ENCODE measurements around the gene PECR.

PECR gene

DNA sequence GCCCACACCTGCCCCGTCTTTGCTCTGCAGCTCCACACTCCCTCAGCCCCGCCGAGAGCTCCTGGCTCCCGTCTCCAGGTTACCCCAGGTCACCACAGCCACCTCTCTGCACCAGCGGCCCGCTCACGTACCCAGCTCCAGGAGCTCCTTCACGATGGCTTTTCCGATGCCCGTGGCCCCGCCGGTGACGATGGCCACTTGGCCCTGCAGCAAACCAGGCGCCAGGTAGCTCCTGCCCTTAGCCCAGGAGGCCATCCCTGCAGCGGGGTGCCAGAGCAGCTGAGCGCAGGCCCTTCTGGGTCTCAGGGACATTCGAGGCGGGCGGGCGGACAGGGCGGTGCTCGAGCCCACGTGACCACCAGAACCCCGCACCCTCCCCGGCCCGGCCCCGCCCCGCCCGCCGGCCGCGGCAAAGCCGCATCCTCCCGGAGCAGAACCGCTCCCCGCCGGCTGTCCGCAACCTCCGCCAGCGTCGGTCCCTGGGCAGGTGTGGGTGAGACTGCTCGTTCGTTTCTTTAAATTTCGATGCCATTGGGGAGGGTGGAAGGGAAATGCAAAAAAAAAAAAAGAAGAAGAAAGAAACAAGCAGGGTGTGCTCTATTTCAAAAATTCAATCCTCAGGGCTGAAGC, at the start of gene PECR, which contains the start of gene TMEM169:
Gene PECR (minus strand): TSS at position 323 of the 630 bp plus-strand sequence. CDS start 68 bp downstream, at position 255.
Gene TMEM169 (plus strand): TSS at position 433 of the 630 bp plus-strand sequence. CDS start 14,045 bp downstream, outside the sequence.
- peak; percentile 92 for DNase-seq (ENCODE audit: low spot score)
- peak; percentile 77 for FAIRE-seq

DNA sequence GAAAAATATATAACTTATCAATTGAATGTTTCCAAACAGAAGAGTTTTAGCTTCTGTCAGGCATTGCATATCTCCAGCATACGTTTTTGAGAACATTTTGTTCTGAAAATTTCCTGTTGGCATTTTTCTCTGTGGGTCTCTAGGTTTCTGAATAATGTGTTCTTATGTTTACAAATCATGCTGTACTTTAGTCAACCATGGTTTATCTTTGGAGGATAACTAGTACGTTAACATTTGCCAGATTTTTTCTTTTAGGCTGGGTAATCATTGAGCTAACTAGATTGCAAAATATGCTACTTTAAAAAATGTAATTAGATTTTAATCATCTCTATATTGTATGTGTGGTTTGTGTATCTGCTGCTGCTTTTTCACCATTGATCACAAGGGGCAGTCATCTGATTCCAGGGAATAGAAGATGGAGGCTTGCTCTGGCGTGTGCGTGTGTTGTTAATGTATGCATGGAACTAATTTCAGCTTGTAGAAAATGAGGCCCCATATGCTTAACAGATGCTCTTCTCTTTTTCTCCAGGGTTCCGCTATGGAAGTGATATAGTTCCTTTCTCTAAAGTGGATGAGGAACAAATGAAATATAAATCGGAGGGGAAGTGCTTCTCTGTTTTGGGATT, 48.9 kb upstream of the PECR start:
- FAIRE-seq: no peak

DNA sequence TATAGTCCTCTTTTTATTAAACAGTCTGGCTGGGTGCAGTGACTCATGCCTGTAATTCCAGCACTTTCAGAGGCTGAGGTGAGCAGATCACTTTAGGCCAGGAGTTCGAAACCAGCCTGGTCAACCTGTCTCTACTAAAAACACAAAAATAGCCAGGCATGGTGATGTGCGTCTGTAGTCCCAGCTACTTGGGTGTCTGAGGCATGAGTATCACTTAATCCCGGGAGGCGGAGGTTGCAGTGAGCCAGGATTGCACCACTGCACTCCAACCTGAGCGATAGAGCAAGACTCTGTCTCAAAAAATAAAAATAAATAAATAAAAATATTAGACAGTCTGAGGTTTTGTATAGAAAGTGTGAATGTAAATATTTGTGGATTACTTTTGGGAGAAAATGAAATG, 45.3 kb upstream of the PECR start:
- no peak for FAIRE-seq

More for the DNA sequence above, 48.9 kb upstream of the PECR start:
- DNase-seq (ENCODE audit: low spot score): no peak

DNA sequence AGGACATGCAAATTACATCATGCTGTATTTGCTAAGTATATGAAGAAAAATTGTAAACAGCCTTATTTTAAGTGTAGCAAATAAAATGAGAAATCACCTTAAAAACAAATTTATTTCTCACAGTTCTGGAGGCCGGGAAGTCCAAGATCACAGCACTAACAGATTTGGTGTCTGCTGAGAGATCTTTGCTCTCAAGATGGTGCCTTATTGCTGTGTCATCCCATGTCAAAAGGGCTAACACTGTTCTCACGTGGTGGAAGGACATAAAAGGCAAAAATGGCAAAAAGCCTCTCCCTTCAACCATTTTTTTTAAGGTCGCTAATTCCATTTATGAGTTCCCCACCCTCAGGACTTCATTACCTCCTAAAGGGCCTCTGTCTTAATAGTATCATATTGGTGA, 39.6 kb upstream of the PECR start:
- DNase-seq (ENCODE audit: low spot score) (no peak), FAIRE-seq (no peak)

More for the DNA sequence above, 45.3 kb upstream of the PECR start:
- DNase-seq (ENCODE audit: low spot score): no peak

DNA sequence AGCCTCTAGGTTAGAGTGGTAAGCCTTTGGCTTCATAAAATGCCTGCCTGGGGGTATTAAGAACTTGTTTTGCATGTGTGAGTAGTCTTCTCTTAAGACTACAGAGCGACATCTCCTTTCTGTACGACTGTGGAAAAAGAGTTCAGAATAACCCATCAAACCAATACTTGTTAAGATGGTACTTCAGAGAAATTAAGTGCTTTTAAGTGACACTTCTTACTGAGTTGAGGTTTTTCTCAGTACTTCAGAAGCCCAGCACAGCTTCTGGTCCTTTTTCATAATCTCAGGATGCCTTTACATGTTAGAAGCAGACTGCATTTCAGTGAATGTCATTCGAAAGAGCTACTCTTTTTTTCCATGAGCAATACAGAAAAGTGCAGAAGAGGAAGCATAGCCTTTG, 38.4 kb upstream of the PECR start:
- no peak for DNase-seq (ENCODE audit: low spot score)
- FAIRE-seq: no peak

DNA sequence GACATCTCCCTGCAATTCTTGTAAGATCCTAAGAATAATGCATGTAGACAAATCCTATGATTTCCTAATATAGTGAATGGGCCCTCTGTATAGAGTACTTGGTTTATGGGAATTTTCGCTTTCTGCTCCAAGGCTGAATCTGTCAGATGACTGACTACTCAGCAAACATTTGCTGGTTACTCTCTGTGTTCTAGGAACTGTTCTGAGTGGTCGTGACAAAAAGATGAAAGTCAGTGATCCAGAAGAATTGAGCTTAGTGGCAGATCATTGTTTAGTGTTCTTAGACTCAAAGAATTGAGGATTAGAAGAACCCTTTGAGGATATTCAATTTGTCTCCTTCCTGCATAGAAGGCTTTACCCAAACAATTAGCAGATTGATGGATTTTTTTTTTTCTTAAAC, 37.5 kb upstream of the PECR start:
- DNase-seq (ENCODE audit: low spot score) (no peak), FAIRE-seq (no peak)

DNA sequence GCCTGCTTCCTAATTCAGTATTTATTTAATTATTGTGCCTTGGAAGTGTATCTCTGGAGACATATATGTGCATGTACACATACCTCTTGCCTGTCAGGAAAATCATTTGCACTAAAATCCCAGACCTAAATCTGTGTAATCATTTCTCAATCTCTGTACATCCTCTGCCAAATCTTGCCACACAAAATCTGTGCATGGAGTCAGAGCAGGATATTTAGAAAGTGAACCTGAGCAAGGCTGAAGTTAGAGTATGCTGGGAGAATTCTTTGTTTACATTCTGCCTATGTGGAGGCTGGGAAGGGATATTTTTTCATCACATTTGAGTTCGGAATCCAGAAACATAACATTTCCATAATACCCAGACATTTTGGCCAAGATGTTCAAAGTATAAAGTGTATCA, 36.9 kb upstream of the PECR start:
- DNase-seq (ENCODE audit: low spot score): no peak
- FAIRE-seq: no peak

DNA sequence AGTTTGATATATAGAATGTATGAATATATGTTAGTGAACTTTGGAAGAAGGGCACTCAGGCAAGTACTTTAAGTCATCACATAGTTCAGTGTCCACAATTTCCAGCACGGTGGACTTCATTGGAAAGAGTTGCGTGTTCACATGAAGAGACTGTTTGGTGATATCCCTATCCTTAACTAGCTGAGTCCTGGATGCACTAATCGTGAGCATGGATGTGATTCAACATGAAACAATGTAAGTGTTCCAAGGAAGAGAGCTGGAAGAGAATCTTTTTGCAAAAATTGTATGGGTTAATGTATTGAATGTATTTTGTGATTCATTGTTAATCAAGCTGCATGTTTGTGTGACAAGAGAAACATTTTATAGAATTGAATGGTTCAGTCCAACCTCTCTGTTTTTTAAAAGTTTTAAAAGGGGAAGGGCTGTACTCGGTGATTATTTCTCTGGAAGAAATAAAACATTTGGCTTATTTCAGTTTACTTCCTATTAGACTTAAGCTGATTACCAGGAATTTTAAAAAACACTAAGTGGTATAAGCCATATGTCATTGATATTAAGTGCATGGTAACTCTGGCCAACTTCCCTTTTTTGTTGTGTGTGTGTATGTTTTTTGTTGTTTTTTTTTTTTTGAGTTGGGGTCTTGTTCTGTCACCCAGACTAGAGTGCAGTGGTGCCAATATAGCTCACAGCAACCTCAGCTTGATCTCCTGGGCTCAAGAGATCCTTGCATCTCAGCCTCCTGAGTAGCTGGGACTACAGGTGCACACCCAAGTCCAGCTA, 36.1 kb upstream of the PECR start:
- FAIRE-seq (no peak), DNase-seq (ENCODE audit: low spot score) (no peak)

DNA sequence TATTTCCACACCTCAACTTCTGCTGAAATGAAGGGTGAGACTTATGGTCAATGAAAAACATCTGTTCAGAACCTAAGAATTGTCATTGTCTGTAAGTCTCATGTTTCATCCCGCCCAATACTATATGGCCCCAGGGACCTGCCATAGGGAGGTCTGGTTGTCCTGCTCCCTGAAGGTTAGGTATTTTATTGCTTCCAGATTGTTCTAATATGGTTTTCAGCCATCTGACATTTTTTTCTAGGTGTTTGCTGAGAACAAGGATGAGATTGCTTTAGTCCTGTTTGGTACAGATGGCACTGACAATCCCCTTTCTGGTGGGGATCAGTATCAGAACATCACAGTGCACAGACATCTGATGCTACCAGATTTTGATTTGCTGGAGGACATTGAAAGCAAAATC, 34.8 kb upstream of the PECR start:
- DNase-seq (ENCODE audit: low spot score) (no peak), FAIRE-seq (no peak)

DNA sequence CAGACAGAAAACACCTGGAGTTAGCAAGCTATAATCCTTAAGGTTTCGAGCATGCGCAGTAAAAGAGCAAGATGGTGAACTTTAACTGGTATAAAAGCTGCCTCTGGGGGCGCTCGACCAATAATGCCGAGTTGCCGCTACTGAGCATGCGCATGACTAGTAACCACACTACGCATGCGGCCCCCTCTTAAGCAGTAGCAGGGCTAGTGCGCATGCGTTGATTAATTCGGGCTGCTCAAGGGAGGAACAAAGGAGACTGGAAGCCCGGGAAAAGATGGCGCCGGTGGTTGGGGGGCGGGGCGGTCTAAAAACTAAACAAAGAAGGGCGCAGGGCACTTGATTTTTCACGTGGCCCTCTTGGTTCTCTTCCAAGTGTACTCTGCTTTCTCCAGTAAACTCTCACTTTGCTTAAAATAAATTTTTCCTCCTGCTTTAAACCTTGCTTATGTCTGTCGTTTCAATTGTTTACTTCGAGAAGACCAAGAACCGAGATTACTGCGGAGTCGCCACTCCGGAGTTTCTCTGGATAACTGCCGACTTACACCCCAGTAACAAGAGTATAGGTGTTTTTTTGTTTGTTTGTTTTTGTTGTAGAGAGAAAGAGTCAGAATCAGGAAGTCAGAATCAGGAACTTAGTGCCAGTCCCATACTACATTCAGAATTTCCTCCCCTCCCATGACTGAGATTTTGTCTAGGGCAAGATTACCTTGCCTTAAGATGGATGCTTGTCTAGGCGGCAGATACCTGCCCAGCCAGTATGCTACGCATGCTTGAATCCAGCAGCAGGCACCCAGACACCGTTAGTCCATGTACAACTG, 33.3 kb upstream of the PECR start:
- FAIRE-seq (no peak), DNase-seq (ENCODE audit: low spot score) (peak; percentile 98)

DNA sequence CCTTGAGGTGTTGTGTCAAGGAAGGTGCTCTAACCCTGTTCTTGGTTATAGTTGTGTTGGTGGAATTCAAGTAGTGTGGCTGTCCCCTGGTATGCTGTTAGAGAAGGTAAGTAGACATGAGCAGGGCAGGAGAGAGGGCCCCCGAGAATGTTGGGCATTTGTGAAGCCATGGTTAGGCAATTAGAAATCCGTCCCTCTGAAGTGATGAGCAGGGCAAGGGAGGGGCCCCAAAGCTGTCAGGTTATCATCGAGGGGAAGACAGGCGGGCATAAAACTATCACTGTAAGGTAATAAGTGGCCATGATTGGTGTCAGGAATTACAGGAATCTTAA, 32.7 kb upstream of the PECR start:
- DNase-seq (ENCODE audit: low spot score) (no peak), FAIRE-seq (no peak)

DNA sequence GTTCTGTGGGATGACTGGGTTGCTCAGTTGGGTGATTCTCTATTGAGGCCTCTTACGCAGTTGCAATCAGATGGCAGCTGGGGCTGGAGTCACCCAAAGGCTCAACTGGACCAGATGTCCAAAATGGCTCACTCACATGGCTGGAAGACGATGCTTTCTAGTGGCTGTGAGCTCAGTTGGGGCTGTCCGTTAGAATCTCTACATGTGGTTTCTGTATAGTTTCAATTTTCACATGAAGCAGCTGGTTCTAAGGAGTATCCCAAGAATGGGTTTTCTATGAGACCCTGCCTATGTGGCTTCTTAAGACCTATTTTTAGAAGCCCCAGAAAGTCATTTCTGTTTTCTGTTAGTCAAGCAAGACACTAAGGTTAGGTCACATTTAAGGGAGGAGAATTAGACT, 32.0 kb upstream of the PECR start:
- no peak for DNase-seq (ENCODE audit: low spot score)
- FAIRE-seq: no peak

DNA sequence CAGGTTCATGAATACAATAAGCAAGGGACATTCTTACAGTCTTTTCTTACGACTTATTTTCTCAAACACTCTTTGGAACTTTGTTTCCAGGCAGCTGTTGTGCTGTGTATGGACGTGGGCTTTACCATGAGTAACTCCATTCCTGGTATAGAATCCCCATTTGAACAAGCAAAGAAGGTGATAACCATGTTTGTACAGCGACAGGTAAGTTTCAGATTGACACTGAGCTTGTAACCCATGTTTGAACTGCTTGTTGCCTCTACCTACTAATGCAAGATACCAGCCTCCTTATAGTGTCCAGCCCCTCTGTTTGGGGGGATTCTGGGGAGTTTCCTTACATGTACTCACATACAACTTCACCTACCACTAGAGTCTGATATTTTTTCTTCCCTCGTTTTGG, 31.3 kb upstream of the PECR start:
- FAIRE-seq (no peak), DNase-seq (ENCODE audit: low spot score) (no peak)

DNA sequence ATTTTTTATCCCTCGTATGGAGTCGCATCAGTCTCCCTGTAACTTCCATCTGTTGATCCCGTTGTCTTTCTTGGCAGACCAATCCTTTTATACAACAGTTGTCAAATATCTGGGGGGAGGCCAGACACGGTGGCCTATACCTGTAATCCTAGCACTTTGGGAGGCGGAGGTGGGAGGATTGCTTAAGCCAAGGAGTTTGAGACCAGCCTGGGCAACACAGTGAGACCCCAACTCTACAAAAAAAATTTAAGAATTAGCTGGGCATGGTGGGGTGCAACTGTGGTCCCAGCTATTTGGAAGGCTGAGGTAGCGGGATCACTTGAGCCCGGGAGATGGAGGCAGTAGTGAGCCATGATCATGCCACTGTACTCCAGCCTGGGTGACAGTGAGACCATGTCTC, 29.5 kb upstream of the PECR start:
- no peak for DNase-seq (ENCODE audit: low spot score)
- no peak for FAIRE-seq

DNA sequence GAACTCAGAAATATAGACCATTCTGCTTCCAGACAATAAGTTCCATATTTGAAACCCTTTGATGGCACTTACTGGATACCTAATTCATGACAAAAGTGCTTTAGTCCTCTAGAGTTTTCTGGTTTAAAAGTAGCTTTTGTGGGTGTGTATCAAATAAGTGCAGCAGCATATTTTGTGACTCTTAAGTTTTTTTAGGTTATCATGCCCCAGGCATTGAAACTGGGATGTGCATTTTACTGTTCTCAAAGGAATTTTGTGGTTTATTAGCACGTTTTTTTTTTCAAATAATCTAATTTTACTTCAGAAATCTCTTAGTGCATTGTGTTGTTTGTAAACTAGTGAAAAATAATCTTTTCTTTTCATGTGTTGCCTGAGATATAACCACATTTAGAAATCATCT, 29.0 kb upstream of the PECR start:
- no peak for FAIRE-seq

DNA sequence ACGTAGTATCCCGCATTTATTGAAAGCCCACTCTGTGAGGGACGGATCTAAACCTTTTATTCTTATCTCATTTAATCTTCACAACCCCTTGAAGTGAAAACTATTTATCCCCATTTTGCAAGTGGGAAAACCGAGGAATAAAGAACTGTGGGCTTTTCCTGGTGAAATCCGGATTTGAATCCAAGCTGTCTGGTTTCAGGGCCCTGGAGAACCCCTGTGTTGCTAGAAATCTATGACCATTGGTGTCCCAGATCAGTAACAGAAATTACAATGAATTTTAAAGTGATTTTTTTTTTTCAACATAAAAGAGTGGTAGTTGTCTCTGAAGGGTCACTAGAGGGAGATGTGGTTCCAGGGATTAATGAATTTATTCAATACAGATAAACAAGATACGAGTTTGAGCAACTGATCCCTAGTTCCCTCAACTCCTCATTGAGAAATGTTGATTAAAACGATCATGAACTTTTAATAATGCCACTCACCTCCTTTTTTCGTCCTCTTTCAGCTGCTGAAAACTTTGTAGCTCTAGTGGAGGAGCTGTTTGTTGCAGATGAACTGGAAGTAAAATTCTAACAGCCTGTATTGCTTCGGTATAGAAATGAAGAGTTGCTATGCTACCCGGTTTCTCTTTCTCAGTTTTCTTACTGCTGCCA, 28.5 kb upstream of the PECR start:
- DNase-seq (ENCODE audit: low spot score): peak; percentile 18
- FAIRE-seq: no peak

More for the DNA sequence above, 29.0 kb upstream of the PECR start:
- no peak for DNase-seq (ENCODE audit: low spot score)

DNA sequence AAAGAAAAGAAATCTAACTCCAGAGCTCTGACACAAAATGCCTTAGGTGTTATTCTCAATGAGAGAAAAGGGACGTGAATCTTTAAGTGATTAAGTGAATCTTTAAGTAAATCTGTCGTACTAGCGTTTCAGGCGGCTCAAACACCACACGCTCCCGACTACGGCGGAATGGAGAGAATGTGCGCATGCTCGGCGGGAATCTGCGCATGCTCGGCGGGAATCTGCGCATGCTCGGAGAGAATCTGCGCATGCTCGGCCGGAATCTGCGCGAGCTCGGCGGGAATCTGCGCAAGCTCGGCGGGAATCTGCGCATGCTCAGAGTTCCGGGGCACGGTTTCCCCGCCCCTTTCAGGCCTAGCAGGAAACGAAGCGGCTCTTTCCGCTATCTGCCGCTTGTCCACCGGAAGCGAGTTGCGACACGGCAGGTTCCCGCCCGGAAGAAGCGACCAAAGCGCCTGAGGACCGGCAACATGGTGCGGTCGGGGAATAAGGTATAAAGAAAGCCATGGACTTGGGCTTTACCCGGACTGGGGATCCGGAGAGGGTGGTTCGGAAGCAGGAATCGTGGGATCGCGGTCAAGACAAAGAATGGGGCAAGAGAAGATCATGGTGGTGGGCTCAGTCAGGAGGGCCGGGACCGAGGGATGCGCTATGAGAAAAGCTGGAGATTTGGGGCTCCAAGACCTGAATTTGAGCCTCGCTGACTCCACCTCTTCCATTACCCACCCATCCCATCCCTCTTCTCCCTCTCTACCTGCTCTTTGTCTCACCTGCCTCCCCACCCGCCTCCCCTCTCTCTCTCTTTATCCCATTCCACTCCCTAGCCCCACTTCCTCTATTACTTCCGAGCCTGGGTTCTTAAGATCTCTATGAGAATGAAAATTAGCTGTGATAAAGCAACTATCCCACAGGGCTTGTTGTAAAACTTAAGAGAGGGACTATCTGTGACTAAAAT, 27.6 kb upstream of the PECR start, which contains the start of gene XRCC5:
Gene XRCC5 (plus strand): TSS at position 382 of the 955 bp plus-strand sequence. CDS start 89 bp downstream, at position 471.
- peak; percentile 20 for FAIRE-seq
- peak; percentile 96 for DNase-seq (ENCODE audit: low spot score)

DNA sequence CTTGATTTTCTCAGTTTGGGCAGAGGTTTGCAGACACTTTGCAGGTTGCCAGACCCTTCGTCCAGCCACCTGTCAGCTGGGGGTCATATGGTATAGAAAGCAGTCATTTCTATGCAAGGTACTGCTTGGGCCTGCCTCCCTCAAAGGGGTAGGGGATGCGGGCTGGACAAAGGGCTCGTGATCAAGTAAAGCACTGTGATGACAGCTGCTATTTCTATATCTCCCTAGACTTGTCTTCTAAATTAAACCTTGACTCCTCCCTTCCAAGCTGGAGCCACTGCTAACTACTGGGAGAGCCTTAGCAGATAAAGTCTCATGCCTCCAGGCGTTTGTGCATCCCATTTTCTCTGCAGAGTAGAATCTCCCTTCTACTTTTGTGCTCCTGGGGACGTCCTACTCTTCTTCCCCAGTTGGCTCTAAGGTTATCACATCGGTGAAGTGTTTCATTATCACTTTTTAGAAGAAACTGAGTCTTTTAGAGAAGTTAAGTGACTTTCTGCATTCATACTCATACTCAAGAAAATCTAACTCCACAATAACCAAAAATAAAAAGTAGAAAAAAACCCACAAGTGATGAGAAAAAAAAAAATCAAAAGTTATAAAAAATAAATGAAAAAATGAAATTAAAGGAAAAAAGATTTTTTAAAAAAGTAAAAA, 26.8 kb upstream of the PECR start:
- no peak for FAIRE-seq

DNA sequence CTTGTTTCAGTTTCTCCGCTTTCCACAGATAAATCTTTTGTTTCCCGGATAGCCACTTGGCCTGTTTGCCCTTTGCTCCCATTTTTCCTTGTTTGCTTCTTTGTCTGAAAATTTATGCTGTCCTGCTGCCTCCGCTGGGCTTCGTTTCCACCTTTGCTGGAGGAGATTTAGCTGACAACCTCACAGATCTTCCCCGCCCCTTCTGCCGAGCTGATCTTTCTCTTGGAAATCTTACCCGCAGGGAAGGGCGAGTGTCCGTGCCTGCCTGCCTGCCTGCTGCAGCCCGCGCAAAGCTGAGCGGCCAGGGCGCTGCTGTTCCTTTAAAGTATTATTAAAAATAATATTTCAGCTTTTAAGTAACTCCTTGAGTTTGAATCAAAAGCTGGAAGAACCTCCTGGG, 26.2 kb upstream of the PECR start:
- DNase-seq (ENCODE audit: low spot score) (no peak), FAIRE-seq (no peak)

More for the DNA sequence above, 26.8 kb upstream of the PECR start:
- DNase-seq (ENCODE audit: low spot score): no peak
